HG02588 (cell line): ENCODE data around the gene ZFYVE9.
"Not testable (repeated sequence)": the region's sequence is repeated elsewhere in the genome, so short reads cannot be mapped to it uniquely, and the experiment has no call there.

Experiments
- ATAC-seq: cut with Tn5 transposase; IDR thresholded peaks from one replicate; pipeline ENCODE4 v1.9.1; 2021; ENCODE audit warnings: mild to moderate bottlenecking, moderate library complexity; ENCODE audit not compliant: unreplicated experiment

The ZFYVE9 gene

DNA sequence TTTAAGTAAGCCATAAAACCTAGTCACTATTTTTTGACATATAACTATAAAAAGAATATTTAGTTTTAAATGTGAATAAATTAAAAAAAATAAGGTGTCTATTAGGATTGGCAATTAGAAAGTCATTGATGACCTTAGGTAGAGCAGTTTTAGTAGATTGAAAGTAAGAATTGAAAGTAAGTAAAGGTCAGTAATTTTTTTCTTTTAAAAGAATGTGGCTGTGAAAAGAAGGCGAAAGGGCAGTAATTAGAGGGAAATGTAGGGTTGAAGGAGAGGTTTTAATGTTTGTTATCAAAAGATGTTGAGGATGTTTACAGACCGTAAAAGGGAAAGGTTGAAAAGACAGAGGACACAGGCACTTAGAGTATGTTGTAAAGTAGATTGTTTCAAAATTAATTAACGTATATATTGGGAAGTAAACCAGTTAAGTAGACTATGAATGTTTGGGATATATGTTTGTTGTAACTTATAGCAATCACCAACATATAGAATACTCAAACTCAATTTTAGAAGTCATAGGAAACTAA is 41.0 kb downstream of the ZFYVE9 start:
- no peak for ATAC-seq

DNA sequence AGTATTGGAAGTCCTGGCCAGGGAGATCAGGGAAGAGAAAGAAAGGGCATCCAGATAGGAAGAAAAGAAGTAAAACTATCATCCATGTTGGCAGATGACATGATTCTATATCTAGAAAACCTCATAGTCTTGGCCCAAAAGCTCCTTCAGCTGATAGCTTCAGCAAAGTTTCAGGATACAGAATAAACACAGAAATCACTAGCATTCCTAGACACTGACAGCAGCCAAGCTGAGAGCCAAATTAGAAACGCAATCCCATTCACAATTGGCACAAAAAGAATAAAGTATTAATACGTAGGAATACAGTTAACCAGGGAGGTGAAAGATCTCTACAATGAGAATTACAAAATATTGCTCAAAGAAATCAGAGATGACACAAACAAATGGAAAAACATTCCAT is 44.6 kb downstream of the ZFYVE9 start:
- no peak for ATAC-seq

DNA sequence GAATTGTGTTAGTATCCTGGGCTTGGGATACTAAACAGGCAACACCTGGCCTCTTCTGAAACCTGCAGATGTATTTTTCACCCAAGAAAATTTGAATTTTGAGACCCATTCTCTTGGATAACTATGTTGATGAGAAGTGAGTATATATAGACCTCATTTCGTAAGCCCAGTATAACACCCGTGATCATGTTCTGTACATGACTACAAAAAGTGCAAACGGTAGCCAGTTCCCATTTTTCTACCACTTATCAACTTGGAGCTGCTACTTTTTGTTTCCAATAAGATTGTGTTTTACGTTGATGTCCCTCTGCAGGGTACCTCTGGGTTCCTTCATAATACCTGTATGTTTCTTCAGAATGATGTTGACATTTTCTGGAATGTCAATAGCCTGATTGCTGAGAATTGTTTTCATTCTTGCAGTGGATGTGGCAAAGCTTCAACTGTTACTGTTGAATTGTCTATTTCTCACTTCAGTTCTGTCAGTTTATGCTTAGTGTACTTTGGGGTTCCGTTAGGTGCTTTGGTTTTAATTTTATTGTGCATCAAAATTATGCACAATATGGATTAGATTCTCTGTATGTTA is 48.1 kb downstream of the ZFYVE9 start:
- no peak for ATAC-seq

DNA sequence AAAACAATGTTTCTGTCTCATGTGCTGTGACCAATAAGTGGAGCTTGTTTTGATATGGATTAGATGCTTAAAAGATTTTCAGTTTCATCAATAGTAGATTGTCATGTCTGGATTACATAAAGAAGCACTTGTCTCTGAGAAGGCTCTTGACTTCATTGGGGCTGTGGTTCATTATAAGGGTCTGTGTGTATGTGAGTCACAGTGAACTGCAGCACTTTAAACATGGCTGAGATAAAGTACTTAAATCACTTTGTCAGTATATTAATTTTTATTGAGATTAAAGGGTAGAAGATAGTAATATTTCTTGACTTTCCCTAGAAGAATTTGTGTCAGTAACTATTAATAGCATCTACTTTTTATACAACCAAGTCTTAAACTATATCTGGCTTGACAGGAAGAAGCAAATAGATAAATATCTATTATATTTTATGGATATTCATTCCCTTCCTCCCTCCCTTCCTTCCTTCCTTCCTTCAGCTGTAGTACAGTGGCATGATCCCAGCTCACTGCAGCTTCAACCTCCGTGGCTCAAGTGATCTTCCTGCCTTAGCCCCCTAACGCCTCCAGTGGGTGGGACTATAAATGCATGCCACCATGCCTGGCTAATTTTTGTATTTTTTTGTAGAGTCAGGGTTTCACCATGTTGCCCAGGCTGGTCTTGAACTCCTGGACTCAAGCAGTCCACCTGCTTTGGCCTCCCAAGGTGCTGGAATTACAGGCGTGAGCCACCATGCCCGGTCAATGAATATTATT is 48.8 kb downstream of the ZFYVE9 start:
- no peak for ATAC-seq

DNA sequence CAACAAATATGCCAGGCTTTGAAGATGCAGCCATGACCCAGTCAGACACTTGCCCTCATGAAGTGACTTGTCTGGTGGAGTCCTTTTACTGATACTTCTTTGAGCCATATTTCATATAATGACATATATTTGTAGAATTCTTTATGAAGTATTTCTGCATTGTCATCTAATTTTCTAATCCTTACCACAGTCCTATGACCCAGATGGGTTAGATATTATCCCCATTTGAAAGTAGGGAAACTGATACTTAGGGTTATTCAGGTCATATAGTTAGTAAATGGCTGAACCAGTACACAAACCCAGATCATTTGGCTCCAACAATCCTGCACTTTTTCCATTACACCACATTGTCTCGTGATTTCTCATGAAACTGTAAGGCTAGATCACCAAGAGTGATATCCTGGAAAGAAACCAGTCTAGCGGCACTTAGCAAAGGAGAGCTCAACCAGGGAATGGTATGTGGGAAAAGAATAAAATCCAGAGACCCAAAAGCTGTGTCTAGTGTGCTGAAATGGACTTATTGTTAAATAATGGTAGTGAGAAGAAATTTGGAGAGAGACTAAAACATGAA is 49.6 kb downstream of the ZFYVE9 start:
- ATAC-seq, result no peak

DNA sequence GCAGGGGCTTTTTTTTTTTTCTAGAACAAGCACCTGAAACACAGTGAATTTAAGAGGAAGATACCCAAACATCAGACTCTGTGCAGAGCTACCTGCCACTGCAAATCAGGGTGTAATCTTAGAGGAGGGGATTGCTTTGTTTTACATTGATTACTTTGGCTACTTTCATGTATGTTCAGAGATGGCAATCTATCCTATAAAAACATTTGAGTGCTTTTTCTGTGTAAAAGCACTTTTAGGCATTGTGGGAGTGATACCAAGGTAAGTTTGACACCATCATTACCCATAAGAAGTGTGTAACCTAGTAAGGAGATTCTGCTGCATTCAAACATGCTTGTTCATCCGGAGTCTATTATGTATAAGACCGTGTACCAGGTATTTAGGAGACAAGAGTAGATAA is 50.1 kb downstream of the ZFYVE9 start:
- ATAC-seq, result no peak

DNA sequence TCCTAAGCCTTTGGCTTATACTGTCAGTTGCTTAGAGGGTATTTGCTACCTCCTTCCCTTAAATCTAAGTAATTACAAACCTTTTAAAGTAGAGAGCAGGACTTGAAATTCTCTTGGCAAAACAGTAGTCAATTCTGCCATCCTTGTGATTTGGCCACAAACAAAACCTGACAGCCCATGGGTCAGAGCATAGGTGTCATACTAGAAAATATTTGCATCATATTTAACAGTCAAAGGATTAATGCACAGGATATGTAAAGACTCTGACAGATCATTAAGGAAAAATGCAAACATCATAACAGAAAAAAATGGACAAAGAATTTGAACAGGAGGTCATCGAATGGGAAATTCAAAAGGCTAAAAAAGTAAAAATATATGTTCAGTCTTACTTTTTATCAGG is 50.5 kb downstream of the ZFYVE9 start:
- no peak for ATAC-seq

DNA sequence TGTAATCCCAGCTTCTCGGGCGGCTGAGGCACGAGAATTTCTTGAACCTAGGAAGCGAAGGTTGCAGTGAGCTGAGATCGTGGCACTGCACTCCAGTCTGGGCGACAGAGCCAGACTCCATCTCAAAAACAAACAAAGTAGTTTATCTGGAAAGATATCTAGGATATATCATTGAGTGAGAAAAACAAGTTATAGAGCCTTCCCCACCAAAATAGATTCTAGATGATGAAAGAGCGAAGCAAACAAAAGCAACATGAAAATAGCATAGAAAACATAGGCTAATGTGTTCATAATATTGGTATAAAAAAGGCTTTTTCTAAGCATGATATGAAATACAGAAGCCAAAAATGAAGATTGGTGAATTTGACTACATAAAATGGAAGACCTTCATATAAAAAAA is 52.1 kb downstream of the ZFYVE9 start:
- no peak for ATAC-seq

DNA sequence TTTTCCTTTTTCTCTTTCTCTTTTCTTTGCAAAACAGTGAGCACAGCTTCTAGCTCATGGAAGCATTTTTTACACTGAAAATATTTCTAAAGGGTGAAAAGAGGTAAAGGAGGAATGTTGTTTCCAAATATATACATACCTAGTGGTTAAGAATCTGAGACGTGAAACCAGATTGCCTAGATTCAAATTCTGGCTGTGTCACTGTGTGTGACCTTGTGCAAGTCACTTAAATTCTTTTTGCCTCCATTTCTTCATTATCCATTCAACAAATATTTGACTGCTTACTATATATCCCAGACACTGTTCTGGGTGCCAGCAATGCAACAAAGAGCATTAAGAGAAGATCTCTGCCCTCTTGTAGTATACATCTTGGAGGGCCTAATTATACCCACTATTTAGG is 53.3 kb downstream of the ZFYVE9 start:
- no peak for ATAC-seq

DNA sequence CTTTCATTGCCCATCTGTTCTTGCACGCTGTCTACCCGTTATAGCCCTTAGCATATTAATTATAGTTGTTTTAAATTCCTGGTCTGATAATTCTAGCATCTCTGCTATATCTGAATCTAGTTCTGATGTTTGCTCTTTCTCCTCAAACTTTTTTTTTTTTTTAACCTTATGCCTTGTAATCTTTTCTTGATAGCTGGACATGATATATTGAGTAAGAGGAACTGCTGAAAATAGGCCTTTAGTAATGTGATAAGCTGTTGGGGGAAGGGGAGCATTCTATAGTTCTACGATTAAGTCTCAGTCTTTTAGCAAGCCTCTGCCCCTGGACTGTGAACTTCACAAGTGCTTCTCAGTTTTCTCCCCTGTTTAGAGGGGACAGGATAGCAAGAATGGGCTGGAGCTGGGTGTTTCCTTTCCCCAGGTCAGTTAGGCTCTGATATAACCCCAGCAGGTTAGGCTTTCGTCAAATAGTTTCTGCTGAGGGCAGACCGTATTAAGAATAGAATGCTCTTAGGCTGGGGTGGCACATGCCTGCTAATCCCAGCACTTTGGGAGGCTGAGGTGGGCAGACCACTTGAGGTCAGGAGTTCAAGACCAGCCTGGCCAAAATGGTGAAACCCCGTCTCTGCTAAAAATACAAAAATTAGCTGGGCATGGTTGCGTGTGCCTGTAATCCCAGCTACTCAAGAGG is 62.2 kb downstream of the ZFYVE9 start:
- ATAC-seq, result no peak

DNA sequence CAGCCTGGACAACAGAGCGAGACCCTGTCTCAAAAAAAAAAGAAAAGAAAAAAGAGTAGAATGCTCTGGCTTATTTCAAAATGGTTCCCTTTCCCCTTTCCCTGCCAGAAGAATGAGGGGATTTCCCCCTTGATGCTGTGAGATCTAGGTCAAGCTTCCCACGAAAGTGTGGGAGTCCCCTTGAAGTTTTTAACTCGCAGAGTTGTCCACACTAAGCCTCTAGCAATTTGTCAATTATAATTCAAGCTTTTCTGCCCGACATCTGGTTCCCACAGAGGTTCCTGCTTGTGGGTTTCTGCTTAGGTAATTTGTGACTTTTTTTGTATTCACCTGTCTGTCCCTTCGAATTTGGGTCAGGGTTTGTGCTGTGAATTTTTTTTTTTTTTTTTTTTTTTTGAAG is 62.8 kb downstream of the ZFYVE9 start:
- ATAC-seq, result no peak

DNA sequence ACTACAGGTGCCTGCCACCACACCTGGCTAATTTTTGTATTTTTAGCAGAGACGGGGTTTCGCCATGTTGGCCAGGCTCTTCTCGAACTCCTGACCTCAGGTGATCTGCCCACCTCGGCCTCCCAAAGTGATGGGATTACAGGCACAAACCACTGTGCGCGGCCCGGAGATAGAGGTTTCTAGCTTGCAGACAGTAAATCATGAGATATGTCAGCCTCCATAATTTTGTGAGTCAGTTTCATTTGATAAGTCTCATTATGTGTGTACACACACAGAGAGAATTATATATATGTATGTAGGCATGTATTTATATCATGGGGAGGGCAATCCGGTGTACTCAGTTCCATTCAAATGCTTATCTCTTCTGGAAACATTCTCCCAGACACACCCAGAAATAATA is 64.8 kb downstream of the ZFYVE9 start:
- ATAC-seq, result not testable (repeated sequence)

DNA sequence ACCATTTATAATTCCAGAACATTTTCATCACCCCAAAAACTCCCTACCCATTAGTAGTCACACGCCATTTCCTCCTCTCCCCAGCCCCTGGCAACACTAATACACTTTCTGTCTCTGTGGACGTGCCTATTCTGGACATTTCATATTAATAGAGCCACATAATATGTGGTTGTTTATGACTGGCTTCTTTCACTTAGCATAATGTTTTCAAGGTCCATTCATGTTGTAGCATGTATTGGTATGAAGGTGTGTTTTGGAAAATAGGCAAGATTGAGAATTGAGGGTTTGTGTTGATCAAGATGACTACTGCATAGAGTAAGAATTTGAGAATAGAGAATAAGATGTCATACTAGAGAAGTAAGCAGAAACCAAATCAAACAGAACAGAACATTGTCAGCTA is 67.5 kb downstream of the ZFYVE9 start:
- no peak for ATAC-seq

DNA sequence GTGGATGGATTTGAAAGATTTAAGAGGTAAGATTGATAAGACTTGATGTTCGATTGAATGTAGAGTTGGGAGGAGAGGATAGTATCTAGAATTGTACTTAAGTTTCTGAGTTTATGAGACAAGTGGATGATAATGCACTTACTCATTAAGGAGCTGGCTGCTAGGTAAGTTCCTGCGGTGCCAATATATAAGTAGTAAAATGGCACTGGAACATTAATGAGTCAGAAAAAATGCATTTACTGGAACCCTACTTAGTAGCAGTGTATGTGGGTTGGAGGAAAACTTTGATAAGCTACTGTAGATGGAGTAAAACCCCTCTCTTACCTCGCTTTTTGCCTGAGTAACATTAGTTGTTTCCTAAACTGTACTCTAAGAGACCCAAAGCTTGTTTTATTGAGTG is 68.2 kb downstream of the ZFYVE9 start:
- ATAC-seq, result no peak

DNA sequence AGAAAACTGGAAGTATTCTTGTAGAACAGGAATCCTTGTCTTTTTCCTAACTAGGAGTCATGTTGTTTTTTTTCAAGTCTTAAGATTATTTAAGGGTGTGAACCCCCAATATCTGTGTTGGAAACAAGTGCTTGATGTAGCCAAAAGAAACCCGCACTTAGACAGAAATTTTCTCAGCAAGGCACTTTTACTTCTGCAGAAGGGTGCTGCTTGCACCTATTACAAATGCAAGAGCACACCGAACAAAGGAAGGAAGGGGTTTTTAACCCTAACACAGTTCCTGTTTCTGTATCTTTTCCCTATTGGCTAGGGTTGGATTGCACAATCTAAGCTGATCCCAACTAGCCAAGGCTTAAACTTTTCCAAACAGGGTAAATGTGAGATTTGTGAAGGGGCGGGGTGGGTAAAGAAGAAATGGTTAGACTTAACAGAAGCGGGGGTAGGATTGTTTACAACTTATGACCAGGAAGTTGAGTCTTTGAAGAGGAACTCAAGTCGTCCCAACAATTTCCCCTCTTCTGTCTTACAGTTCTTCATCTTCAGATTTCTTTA is 75.1 kb downstream of the ZFYVE9 start:
- no peak for ATAC-seq

DNA sequence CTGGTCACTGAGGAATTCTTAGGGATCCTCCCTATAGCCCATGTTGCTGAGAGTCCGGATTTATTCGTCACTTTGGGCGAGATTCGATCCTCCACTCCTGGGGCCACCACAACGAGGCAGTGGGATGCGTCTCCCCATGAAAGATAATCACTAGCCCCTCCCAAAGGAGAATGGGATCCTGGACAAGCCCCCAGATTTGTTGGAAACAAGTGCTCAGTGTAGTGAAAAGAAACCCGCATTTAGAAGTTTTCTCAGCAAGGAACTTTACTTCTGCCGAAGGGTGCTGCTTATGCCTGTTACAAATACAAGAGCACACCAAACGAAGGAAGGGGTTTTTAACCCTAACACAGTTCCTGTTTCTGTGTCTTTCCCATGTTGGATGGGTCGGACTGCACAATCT is 83.3 kb downstream of the ZFYVE9 start:
- ATAC-seq, result no peak

DNA sequence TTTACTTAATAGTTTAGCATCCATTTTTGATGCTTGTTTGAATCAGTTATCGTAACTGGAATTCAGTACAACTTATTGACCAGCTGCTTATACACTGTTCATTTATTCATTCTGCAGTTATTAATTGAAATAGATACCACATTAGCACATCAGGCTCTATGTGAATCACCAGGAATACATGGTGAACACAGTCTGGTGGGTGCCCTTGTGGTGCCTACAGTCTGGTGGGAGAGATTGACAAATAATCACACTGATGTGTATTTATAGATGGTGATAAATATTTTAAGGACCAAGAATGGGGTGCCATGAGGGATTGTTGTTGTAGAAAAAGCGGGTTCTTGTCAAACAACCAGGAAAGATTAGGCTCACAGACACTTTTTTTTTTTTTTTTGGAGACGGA is 87.6 kb downstream of the ZFYVE9 start:
- ATAC-seq, result no peak

DNA sequence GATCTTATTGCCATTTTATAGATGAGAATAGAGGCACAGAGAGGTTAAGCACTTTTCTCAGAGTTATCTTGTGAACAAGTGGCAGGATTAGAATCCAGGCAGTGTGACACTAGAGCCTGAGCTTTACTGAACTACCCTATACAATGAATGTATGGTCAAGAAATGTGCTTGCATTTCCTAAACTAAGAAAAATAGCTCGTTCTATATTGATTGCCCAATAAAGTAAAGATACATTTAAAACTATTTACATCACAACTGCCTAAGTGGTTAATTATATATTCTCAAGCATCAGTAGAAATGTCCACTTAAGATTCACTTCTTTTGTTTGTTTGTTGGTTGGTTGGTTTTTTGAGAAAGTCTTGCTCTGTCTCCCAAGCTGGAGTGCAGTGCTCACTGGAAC is 91.6 kb downstream of the ZFYVE9 start:
- ATAC-seq, result no peak

DNA sequence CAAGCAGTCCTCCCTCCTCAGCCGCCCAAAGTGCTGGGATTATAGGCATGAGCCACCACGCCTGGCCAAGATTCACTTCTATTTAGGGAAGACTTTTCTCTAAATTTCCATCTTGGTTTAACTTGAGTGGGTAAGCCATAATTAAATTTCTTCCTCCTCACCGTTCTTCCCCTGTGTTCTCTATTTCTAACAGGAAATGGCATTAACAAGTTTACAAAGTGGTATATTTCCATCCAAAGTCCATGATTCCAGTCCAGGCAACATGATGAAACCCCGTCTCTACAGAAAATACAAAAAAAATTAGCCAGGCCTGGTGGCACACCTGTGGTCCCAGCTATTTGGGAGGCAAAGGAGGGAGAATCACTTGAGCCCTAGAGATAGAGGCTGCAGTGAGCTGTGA is 92.1 kb downstream of the ZFYVE9 start:
- ATAC-seq, result no peak

DNA sequence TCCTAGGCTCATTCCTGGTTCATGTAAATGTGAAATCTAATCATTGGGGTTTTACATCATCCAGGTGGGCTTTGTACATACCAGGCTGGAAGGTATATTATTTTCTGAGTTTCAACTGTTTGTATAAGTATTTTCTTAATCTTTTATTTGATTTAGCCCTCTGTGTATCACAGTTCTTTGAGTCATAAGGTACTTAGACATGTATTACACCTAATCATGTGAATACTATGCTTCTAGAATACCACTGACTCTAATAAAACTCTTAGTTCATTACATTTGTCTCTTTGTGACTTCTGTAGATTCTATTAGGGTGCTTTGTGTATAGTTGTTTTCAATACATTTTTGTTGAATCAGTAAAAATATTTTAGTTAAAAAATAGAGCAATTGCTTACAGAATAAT is 92.8 kb downstream of the ZFYVE9 start:
- ATAC-seq, result no peak

DNA sequence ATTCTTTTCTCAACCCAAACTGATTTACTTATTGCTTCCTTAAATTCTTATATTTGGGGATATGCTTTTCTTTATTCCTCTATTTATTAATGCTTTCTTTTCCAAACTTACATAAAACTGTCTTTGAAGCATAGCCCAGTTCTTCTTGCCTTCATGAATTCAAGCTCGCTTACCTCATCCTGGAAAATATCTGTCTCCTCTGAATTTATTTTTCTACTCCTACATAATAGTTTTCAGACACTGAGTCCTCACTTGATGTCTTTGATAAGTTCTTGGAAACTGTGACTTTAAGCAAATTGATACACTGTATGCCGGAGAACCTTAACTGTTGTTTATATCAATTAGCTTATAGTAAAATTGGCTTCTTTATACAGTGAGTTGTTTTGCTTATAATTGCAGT is 93.8 kb downstream of the ZFYVE9 start:
- ATAC-seq, result no peak

DNA sequence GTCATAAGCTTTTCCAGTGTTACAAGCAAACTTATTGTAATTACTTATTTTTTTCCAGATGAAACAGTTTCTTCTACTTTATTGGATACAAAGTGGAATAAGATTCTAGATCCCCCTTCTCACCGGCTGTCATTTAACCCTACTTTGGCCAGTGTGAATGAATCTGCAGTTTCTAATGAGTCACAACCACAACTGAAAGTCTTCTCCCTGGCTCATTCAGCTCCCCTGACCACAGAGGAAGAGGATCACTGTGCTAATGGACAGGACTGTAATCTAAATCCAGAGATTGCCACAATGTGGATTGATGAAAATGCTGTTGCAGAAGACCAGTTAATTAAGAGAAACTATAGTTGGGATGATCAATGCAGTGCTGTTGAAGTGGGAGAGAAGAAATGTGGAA is 95.5 kb downstream of the ZFYVE9 start:
- no peak for ATAC-seq
